ENCODE data around the gene SLC9A3. TPM values are rescaled to one million over a fixed set of nuclear protein-coding genes. Genes with fewer than 3 reads are reported as not detected.

Gene SLC9A3
- total RNA-seq, 3 donors from 2014 or later (not counting 1 experiment from before 2014, with no cell fraction given), result 0.61 to 1.1 (median 0.73) TPM

- H3K9me3 Mint-ChIP-seq, result peaks cover 0 to 4% of the 10 kb centered on the region in 2 donors
- DNase-seq, result no peak
- peaks cover 2% of the 10 kb centered on the region for H3K27me3 ChIP-seq (ENCODE audit: control insufficient read depth, insufficient read depth, low read length)
- intact Hi-C loops (cut with micrococcal nuclease), result no loop called here
- no peak overlapping the region for H3K27ac ChIP-seq (ENCODE audit: low read length)
- ATAC-seq, result no peak
- H3K27ac Mint-ChIP-seq, result no peak overlapping the region
- H3K4me3 Mint-ChIP-seq, result no peak overlapping the region
- no peak overlapping the region for H3K4me3 ChIP-seq (ENCODE audit: low read length)
- no peaks in the 10 kb centered on the region for H3K4me1 Mint-ChIP-seq
- no peaks in the 10 kb centered on the region for H3K36me3 Mint-ChIP-seq
- no peaks in the 10 kb centered on the region for H3K4me1 ChIP-seq (ENCODE audit: control insufficient read depth, insufficient read depth, low read length)
- no peak for TF ChIP-seq CTCF (IDR thresholded peaks at IDR 0.05)
- H3K9me3 ChIP-seq (ENCODE audit: control insufficient read depth, insufficient read depth, low read length), result peaks cover 3% of the 10 kb centered on the region
- WGBS (ENCODE audit: insufficient coverage), result 76% methylated on average over 9 of the region's 14 CpGs
- H3K36me3 ChIP-seq (ENCODE audit: control insufficient read depth, insufficient read depth, low read length), result no peaks in the 10 kb centered on the region
- peaks cover 24 to 27% of the 10 kb centered on the region in 2 donors for H3K27me3 Mint-ChIP-seq (ENCODE audit: low read depth in 2 of 2)
Observed at GRCh38 chr5:572398-573019, 48.3 kb upstream of the SLC9A3 start.

GRCh38 chr5:571791-572190 is 47.5 kb upstream of the SLC9A3 start:
- intact Hi-C loops (cut with micrococcal nuclease), result no loop called here
- no peak for DNase-seq
- no peaks in the 10 kb centered on the region for H3K4me1 ChIP-seq (ENCODE audit: control insufficient read depth, insufficient read depth, low read length)
- no peak for TF ChIP-seq CTCF (IDR thresholded peaks at IDR 0.05)
- no peaks in the 10 kb centered on the region for H3K36me3 Mint-ChIP-seq
- WGBS (ENCODE audit: insufficient coverage), result 93% methylated on average over 13 of the region's 13 CpGs
- peaks cover 0 to 4% of the 10 kb centered on the region in 2 donors for H3K9me3 Mint-ChIP-seq
- peaks cover 3% of the 10 kb centered on the region for H3K9me3 ChIP-seq (ENCODE audit: control insufficient read depth, insufficient read depth, low read length)
- no peak overlapping the region for H3K27ac Mint-ChIP-seq
- H3K36me3 ChIP-seq (ENCODE audit: control insufficient read depth, insufficient read depth, low read length), result no peaks in the 10 kb centered on the region
- H3K4me3 ChIP-seq (ENCODE audit: low read length), result no peak overlapping the region
- peaks cover 2% of the 10 kb centered on the region for H3K27me3 ChIP-seq (ENCODE audit: control insufficient read depth, insufficient read depth, low read length)
- ATAC-seq, result no peak
- peaks cover 26 to 30% of the 10 kb centered on the region in 2 donors for H3K27me3 Mint-ChIP-seq (ENCODE audit: low read depth in 2 of 2)
- H3K4me1 Mint-ChIP-seq, result no peaks in the 10 kb centered on the region
- H3K27ac ChIP-seq (ENCODE audit: low read length), result no peak overlapping the region
- H3K4me3 Mint-ChIP-seq, result no peak overlapping the region

GRCh38 chr5:570886-571285 is 46.6 kb upstream of the SLC9A3 start:
- ATAC-seq (no peak), DNase-seq (no peak)
- Mint-ChIP-seq H3K4me1 (no peaks in the 10 kb centered on the region), H3K9me3 (no peaks in the 10 kb centered on the region), H3K27me3 (ENCODE audit: low read depth in 2 of 2) (peaks cover 24 to 31% of the 10 kb centered on the region in 2 donors), H3K27ac (no peak overlapping the region), H3K36me3 (no peaks in the 10 kb centered on the region), H3K4me3 (no peak overlapping the region)
- H3K36me3 ChIP-seq (ENCODE audit: control insufficient read depth, insufficient read depth, low read length), result no peaks in the 10 kb centered on the region
- H3K9me3 ChIP-seq (ENCODE audit: control insufficient read depth, insufficient read depth, low read length), result no peaks in the 10 kb centered on the region
- H3K4me3 ChIP-seq (ENCODE audit: low read length), result no peak overlapping the region
- intact Hi-C loops (cut with micrococcal nuclease), result no loop called here
- H3K27ac ChIP-seq (ENCODE audit: low read length), result no peak overlapping the region
- no peaks in the 10 kb centered on the region for H3K4me1 ChIP-seq (ENCODE audit: control insufficient read depth, insufficient read depth, low read length)
- WGBS (ENCODE audit: insufficient coverage), result 90% methylated on average over 8 of the region's 8 CpGs
- TF ChIP-seq CTCF (IDR thresholded peaks at IDR 0.05), result no peak
- H3K27me3 ChIP-seq (ENCODE audit: control insufficient read depth, insufficient read depth, low read length), result no peaks in the 10 kb centered on the region

GRCh38 chr5:570446-570845 is 46.2 kb upstream of the SLC9A3 start:
- Mint-ChIP-seq H3K4me1 (no peaks in the 10 kb centered on the region), H3K36me3 (no peaks in the 10 kb centered on the region), H3K9me3 (no peaks in the 10 kb centered on the region), H3K27ac (no peak overlapping the region), H3K27me3 (ENCODE audit: low read depth in 2 of 2) (peaks cover 20 to 27% of the 10 kb centered on the region in 2 donors), H3K4me3 (no peak overlapping the region)
- H3K36me3 ChIP-seq (ENCODE audit: control insufficient read depth, insufficient read depth, low read length), result no peaks in the 10 kb centered on the region
- H3K27me3 ChIP-seq (ENCODE audit: control insufficient read depth, insufficient read depth, low read length), result no peaks in the 10 kb centered on the region
- H3K9me3 ChIP-seq (ENCODE audit: control insufficient read depth, insufficient read depth, low read length), result no peaks in the 10 kb centered on the region
- no peak overlapping the region for H3K27ac ChIP-seq (ENCODE audit: low read length)
- 91% methylated on average over 17 of the region's 17 CpGs for WGBS (ENCODE audit: insufficient coverage)
- H3K4me3 ChIP-seq (ENCODE audit: low read length), result no peak overlapping the region
- intact Hi-C loops (cut with micrococcal nuclease), result no loop called here
- H3K4me1 ChIP-seq (ENCODE audit: control insufficient read depth, insufficient read depth, low read length), result no peaks in the 10 kb centered on the region
- TF ChIP-seq CTCF (IDR thresholded peaks at IDR 0.05), result no peak
- no peak for ATAC-seq
- no peak for DNase-seq
